Esophagus mucosa (tissue), 1 donor: Measurements from ENCODE around the gene STXBP6. TPM values are rescaled to one million over a fixed set of nuclear protein-coding genes. Genes with fewer than 3 reads are reported as not detected.

Experiments
- ATAC-seq: fragments of 200-7000 bp; cut with Tn5 transposase; one replicate; pipeline ENCODE4 v1.9.1; 2020
- total RNA-seq: library from RNA; stranded (reverse); gene quantifications from one replicate; pipeline ENCODE4 v1.2.4, GENCODE V29; 2023
- donor health status: DM: yes; HTN: yes; CAD: no.

Gene STXBP6
- total RNA-seq, 1 donor from 2014 or later: 0.56 TPM

DNA sequence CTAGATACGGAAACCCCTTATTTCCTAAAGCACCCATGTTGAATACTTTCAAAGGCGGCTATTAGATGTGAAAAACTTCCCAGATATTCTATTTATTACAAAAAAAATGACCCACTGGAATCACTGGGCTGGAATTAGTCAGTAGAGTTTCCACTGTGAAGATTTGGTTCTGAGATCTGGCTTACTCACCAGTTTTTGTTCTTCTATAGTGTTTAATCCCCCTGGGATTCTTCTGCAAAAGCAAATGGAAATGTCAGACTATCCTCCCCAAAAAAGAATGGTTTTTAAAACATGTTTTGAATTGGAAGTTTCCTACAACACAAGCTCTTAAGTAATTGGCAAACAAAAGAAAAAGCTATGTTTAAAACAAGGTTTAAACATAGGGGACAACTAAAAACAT is 166.4 kb downstream of the STXBP6 start:
- ATAC-seq: no peak

DNA sequence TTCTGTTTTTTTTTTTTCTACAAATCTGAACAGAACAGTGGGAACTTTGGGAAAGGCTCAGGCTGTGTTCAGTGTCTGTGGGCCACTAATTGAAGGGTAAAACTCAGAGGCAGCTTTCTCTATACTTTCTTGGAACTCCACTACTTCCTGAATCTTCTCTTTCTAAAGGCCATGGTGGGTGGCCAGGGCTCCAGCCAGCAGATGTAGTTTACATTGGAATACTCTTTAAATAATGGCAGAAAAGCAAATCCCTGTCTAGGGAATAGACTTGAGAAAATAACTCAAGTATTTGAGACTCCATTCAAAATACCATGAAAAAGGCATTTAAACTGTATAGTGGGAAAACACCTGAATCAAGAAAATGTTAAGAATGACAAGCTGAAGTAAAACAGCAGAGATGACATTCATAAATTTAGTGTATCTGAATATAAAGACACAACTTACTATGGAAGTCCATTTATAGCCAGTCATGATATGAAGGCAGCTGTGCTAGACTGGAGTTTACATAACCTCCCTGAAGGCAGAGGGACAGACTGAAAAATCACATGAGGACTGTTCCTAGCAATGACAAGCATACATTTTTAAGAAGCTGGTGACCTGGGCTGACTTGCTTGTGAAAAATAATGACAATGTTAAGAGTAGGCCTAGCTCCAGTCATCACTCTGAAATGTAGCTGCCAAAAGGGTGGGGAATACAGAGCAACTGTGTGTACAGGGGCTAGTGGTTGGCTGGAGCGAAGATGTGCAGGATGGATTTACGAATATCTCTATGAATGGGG is 168.6 kb downstream of the STXBP6 start:
- no peak for ATAC-seq

DNA sequence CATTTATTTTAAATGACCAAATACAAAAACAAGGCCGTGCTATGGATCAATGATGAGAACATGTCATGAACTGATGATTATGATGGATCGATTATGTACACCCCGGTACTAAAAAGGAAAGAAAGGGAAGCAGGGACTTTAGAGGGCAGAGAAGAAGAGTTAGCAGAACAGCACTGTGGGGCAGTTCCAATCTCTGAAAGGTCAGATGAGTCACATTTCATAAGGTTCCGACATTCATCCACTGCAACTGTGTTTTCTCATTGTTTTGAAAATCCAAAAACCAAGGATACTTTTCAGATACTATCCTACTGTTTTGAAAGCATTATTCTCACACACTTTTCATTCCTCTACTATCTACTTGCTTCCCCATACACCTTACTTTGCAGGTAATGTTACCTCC is 169.3 kb downstream of the STXBP6 start:
- ATAC-seq: no peak

DNA sequence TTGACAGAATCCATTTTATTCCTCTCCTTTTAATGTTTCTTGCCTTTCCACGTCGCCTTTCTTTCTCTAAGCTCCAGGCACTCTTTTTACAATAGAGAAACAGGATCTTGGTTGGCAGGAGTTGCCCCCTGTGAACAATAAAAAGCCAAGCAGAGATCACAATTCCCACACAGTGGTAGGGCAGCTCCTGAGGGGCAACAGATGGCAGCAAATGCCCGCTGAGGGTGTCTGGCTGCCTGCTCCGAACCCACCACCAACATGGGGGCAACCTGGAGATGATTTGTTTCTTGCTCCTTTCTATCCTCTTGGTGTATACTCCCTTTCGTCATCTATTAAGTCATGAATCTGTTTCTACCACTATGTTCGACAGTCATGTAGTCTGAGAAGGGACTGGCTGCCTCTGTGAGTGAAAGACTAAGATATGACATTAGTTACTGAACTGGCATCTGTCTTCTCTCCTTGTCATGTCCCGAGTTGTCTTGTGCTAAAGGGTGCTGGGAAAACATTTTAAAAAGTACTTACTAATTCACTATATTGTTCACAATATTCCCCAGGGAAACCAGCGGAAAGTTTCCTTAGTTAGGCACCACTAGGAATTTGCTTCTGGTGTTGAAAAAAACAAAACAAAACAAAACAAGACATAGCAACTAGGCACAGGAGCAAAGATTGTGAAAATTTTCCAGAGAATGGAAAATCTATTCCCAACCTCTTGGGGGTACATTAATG is 170.1 kb downstream of the STXBP6 start:
- no peak for ATAC-seq

DNA sequence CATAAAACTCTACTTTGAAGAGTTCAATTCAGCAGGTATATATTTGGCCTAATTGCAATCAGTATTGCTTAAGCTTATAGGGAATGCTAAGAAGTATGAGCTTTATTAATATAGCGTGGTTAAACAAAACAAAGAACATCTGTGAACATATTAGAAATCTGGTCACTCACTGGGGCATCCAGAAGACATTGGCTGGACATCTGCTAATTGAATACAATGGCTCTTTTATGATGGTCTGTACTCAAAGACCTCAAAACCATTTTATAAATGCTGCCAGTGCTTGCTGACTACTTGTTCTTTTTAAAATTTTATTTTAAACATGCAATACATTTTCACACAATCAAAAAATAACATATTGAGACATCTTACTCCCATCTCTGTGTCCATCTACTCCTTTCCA is 173.0 kb downstream of the STXBP6 start:
- ATAC-seq: no peak

DNA sequence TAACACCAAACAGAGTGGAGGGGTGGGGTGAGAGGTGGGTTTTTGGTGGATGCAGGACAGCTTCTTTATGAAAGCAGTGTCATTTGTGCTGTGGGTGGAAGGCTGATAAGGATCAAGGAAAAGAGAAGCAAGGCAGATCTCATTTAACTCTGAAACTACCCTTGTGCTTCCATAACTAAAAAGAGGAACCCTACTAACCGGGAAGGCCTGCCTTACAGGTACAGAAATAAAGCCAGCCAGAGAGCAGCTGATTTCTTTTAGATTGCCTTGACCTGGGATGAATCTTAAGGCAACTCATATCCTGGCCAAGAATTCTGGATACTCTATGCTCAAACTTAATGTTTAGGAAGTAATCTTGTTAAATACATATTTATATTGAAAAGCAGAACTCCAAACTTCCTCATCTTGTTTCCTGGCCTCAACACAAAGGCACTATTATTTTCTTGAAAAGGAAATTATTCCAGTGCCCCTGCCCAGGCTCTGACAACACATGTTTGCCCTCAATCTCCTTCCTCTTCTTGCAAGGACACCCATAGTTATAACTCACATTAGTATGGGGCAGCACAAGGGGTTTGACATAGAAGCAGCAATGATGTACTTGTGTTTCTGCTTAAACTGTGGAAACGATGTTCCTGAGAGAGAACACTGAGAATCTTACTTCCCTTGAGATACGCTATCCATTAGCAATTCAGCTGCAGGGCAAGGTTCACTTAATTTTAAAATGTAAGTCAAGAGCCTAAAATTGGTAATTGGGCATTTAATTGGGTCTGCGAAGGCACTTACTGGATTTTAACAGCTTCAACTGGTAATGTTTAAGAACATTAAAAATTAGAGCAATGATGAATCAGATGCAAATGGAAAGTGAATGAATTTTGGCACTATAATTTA is 173.7 kb downstream of the STXBP6 start:
- no peak for ATAC-seq

DNA sequence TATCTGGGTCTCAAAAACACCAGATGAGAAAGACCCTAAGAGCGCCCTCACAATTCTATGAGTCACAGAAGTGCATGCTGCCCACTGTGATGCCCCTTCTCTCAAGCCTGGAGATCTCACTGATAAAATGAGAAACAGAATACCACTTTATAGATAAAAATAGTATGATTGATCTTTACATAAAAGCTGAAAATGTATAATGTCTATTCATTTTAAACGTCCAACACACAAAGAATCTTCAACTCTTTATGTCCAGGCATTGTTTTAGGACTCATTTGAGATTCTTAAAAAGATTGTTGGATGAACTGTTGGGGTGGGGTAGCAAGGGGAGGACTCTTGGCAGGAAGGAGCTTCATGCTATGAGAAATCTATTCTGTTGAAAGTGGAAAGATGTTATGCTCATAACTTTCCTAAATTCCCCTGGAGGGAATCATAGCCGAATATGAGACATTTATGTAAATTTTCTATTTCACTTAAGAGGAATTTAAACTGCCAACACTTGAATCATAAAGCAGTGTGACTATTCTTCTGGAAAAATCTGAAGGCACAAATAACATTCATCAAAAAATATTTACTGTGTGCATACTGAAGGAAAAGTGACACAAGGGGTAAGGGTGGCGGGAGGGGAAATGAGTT is 174.6 kb downstream of the STXBP6 start:
- ATAC-seq: no peak

DNA sequence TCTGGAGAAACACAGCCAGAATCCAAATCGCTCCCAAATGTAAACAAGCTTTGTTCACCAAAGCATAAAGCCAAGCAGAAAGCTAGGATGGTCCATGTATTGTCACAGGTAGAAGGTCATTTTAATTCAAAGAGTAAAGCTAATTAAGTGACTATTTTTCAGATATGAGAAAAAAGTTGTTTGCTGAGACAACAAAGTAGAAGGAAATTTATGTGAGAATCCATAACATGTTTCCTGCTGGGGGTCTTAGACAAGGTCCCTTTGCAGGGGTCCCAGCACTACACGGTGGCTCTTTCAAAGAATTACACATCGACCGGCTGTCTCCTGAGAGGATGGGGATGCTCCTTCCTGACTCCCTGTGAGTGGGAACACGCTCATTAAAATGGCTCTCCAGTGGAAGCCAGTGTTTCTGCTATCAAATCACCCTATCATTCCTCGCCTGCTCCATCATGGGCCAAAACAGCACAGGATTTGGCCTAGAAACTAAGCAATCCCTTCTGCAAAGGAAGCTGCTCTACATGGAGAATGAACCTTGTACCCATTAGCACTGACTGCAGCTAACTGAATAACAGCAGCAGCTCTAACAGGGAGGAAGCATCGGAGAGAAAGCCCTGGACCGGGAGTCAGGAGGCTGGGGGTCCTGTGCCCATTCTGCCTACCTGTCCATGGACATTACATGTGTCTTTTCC is 175.3 kb downstream of the STXBP6 start:
- no peak for ATAC-seq

DNA sequence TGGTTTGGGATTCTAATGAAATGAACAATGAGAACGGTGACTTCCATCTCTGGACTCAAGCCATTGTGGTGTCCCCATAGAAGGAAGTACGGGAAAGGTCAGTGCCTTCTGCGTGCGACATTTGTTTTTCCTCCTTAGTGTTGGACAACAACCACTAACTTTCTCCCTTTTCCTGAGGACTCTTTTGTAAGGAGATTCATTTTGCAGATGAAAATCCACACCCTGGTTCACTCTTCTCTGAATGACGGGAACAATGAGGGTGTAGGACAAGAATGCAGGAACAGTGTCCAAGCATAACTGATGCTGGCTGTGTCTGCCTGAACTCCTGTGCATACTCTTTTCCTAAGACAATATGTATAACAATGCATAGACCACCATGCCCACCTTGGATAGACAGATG is 176.4 kb downstream of the STXBP6 start:
- no peak for ATAC-seq

DNA sequence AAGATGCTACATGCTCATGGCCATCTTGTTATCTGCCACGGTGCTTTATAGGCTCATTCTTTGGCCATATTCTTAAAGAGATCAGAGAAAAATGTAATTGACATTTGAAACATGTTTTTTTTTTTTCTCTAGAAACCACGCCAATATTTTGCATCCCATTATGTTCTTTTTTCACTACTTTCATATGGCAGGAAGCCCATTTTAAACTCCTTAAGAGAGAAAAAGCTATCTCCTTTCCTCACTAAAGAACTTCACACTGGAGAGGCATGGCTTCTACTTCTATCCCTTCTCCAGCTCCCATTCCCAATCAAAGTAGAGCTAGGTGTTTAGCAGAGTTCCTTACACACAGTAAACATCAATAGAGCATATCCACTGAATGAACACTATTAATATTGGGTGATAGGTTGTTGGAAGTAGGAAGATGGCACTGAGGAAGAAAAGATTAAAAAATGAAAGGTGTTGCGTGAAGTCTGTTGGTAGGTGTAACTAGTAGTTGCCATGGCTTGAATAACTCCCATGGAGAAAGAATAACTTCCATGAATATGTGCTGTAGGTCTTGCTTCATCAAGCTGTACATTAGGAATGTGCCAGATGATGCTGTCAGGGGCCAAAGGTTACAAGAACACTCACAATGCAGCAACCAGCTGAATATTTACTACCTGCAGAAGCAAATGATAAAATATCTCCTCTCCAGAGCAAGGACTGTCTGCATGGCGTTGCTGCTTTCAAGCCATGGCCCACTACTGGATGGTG is 178.8 kb downstream of the STXBP6 start:
- ATAC-seq: no peak

DNA sequence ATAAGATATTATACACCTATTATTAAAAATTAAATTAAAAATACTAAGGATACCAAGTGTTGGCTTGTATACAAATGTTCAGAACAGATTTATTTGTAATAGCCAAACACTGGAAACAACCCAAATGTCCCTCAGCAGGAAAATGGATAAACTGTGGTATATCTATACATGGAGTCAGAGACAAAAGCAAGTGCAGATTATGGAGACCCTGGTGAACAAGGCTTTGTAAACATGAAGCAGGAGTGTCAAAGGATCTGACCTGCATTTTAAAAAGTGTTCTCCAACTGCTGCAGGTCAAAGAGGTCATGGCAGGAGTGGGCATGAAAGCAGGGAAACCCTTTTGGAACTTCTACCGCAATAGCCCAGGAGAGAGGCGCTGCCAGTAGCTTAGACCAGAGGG is 181.6 kb downstream of the STXBP6 start:
- no peak for ATAC-seq

DNA sequence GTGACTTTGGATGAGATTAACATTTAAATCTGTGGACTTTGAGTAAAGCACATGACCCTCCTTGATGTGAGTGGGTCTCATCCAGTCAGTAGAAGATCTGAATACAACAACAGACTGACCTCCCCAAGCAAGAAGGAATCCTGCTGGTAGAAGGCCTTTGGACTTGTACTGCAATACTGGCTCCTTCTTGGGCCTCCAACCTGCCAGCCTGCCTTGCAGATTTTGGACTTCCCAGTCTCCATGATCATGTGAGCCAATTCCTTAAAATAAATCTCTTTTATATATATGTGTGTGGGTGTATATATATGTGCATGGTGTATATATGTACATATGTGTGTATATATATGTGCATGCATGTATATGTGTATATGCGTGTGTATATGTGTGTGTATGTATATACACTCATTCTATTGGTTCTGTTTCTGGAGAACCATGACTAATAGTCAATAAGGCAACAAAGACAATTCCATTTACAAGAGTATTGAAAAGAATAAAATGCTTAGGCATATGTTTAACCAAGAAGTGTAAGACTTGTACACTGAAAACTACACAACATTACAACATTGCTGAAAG is 183.8 kb downstream of the STXBP6 start:
- no peak for ATAC-seq

DNA sequence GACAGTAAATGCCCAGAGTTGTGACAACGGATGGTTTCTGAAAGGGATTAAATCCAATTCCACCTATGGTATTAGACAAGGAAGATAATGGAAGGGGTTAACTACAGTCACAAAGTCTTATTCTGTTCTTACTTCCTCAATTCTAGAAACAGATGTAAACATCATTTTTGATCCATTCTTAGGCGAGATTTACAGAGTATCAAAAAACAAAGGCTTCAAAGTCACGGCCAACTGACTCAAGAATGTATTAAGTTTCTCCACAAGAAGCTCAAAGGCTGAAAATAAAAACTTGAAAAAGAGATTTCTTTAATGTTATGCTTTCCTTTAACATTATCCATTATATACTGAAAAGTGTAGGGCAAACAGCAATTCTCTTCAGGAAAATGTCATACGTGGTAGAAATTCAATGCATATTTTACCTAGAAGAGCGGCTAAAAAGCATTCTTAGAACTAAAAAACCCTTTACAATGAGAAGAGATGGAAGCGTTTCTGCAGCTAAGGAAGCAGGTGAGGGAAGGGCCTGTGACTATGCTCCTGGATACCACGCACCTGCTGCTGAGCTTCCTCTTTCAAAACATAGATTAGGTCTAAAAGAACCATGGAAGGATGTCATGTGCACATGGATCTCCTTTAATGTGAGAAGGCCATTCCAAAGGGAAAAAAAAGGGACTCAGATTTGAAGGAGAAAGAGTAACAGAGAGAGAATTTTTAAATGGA is 185.8 kb downstream of the STXBP6 start:
- no peak for ATAC-seq

DNA sequence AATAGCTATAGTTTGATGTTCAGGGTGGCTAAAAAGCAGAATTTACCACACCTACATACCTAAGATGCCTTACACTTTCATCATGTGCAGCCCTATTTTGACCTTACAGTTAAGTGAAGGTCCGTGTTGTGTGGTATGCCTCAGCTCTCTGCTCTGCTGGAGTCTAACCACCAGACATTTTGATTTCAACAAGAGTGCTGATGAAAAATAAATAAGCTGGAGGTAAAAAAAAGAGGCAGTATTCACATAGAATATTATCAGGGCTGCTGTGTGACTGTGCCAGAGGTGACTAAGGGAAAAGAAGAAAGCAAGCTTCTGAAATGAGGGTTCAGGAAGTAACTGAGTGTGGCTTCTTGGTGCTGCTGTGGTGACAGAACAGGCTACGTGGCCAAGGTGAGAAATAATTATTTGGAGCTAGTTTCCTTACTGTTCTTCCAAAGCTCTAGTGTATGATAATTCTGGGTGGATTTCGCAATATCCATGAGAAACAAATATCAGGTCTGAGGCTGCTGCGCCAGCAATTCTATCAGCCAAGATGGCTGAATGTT is 188.8 kb downstream of the STXBP6 start:
- ATAC-seq: no peak

DNA sequence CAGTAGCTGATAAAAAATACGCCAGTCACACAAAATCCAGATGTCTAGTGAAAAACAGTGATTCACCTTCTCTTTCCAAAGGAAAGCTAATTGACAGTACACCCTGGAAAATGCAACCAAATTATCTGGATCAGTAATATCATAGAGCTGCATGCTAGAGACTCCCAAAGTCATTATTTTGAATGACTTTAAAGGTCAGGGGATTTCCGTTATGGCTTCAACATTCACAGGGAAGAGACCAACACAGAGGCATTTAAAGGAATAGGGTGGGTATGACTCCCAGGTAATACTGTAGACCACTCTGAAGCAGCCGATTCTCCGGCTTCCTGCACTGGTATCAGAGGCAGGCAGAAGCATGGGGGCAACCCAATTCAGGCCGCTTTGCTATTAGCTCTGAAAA is 190.4 kb downstream of the STXBP6 start:
- no peak for ATAC-seq

DNA sequence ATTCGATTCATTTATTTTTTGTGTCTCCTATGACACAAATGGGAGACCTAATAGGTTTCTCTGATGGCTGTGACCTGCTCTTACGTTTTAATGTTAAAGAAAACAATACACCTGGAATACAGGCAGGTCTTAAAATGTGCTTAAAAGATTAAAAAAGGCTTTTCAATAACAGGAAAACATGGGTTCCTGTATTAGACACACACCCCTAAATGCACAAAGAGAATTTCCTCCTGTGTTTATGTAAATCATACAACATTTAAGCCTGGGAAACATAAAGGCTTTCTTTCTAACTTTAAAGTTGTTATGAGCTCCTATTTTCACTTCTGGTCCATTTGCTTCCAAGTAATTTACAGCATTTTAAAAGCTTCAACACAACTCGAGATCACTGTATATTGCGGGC is 191.3 kb downstream of the STXBP6 start:
- no peak for ATAC-seq

DNA sequence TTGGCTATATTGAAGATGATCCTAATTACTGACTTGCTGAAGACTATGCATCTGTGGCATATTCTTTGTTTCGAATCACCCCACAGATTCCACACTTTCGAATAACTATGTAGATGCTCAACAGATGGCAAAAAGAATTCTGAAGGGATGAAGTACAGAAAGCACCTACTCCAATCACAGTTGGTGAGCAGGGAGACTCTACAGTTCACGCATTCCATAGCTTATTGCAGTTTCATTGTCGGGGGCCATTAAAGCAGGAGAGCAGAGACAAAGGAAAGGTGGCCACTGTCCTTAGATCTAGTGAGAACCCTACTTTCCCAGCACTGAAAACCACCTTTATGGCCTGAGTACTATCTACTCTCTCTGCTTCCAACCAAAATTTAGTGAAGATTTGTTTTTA is 191.9 kb downstream of the STXBP6 start:
- ATAC-seq: no peak

DNA sequence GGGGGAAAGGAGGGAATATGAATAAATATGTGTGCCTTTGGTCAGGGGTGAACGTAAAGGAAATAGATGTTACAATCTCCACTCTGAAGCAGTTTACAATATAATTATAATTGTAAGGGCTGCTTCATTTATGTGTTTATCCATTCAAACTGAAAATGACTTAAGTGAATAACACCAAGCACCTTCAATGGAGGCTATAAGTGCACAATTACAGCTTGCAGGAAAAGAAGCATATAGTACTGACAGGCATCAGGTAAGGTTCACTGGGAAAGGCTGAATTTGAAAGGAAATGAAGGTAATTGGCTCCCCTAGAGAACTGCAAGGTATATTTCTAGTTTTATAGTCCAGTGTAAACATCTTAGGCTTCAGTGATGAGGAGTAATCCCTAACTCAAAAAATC is 192.7 kb downstream of the STXBP6 start:
- ATAC-seq: no peak

DNA sequence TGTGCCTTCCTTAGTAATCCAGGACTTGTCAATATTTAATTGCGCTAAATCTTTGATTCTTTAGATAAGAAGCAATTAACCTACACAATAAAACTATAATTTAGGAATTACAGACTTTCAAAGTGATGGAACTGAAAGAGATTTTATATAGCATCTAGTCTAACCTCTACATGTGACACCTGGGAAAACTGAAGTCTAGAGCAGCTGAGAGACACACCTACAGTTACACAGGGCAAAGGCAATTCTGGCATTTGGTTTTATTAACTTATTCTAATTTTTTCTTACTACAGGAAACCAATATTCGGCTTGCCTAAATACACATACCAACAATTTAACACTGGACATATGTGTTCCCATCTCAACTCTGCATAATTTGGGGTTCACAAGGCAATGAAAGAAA is 196.5 kb downstream of the STXBP6 start:
- no peak for ATAC-seq
